Neural cell (in vitro differentiated cells): ENCODE data around the gene CACNA2D4. TPM values are rescaled to one million over a fixed set of nuclear protein-coding genes. Genes with fewer than 3 reads are reported as not detected.

Source experiments
- H2AFZ ChIP-seq: fragments of 200-600, 300-800 bp; sonication (generic), shearing (Covaris generic); 2 replicates; pipeline ENCODE4 v1.6.0; 2014; ENCODE audit warnings: low read depth, mild to moderate bottlenecking, antibody characterized with exemption, low read length, moderate library complexity
- H3F3A ChIP-seq: fragments of 200-600 bp; shearing (Covaris generic); 2 replicates; pipeline ENCODE4 v1.6.1; 2016; ENCODE audit warnings: mild to moderate bottlenecking, moderate library complexity, mixed read lengths, antibody characterized with exemption, low read length; ENCODE audit not compliant: insufficient read depth, poor library complexity, severe bottlenecking
- H3K27ac ChIP-seq: fragments of 200-600, 300-800 bp; sonication (generic), shearing (Covaris generic); 2 replicates; pipeline ENCODE4 v1.5.1; 2014; ENCODE audit warnings: mild to moderate bottlenecking, low read length, moderate library complexity
- H3K27me3 ChIP-seq: fragments of 300-800, 200-600 bp; sonication (generic), shearing (Covaris generic); 2 replicates; pipeline ENCODE4 v1.6.0; 2014; ENCODE audit warnings: mild to moderate bottlenecking, low read depth, low read length, moderate library complexity; ENCODE audit not compliant: insufficient read depth
- H3K36me3 ChIP-seq: fragments of 300-800, 200-600 bp; sonication (generic), shearing (Covaris generic); 2 replicates; pipeline ENCODE4 v1.5.1; 2014; ENCODE audit warnings: mild to moderate bottlenecking, antibody characterized with exemption, low read length, moderate library complexity; ENCODE audit not compliant: insufficient read depth
- H3K4me2 ChIP-seq: fragments of 300-800, 200-600 bp; sonication (generic), shearing (Covaris generic); 2 replicates; pipeline ENCODE4 v1.6.0; 2014; ENCODE audit warnings: mild to moderate bottlenecking, low read length
- H3K4me3 ChIP-seq: fragments of 300-800, 200-600 bp; sonication (generic), shearing (Covaris generic); 2 replicates; pipeline ENCODE4 v1.5.1; 2014; ENCODE audit warnings: mild to moderate bottlenecking, low read length, moderate library complexity
- H3K79me2 ChIP-seq: fragments of 200-600 bp; shearing (Covaris generic); replicated peaks from 2 replicates; pipeline ENCODE4 v1.6.0; 2014; ENCODE audit warnings: mild to moderate bottlenecking, low read length, moderate library complexity; ENCODE audit not compliant: insufficient read depth
- H3K9ac ChIP-seq: fragments of 300-800, 200-600 bp; sonication (generic), shearing (Covaris generic); 2 replicates; pipeline ENCODE4 v1.6.1; 2016; ENCODE audit warnings: mild to moderate bottlenecking, low read length, mixed read lengths
- H3K9me2 ChIP-seq: fragments of 200-600 bp; shearing (Covaris generic); 2 replicates; pipeline ENCODE4 v1.6.1; 2016; ENCODE audit warnings: mild to moderate bottlenecking, low read length, mixed read lengths; ENCODE audit not compliant: insufficient read depth
- H3K9me3 ChIP-seq: fragments of 200-600, 300-800 bp; sonication (generic), shearing (Covaris generic); 2 replicates; pipeline ENCODE4 v1.6.1; 2016; ENCODE audit warnings: mild to moderate bottlenecking, mixed run types, low read length, moderate library complexity, mixed read lengths
- H4K20me1 ChIP-seq: fragments of 200-600 bp; shearing (Covaris generic); 2 replicates; pipeline ENCODE4 v1.6.1; 2016; ENCODE audit warnings: mild to moderate bottlenecking, mixed run types; ENCODE audit not compliant: insufficient read depth
- EP300 ChIP-seq: fragments of 450-650 bp; conservative IDR thresholded peaks from 2 replicates; pipeline ENCODE4 v1.6.1; 2014; ENCODE audit warnings: antibody characterized with exemption, mild to moderate bottlenecking, moderate library complexity; ENCODE audit not compliant: poor library complexity, severe bottlenecking
- EZH2 ChIP-seq: fragments of 200-600, 300-800 bp; shearing (Covaris generic), sonication (generic); IDR thresholded peaks from 2 replicates; pipeline ENCODE4 v1.6.1; 2014; ENCODE audit warnings: antibody characterized with exemption, low read length, borderline replicate concordance, mild to moderate bottlenecking; ENCODE audit not compliant: insufficient read depth, poor library complexity, severe bottlenecking
- MXI1 ChIP-seq: fragments of 450-650 bp; conservative IDR thresholded peaks from 2 replicates; pipeline ENCODE4 v1.6.1; 2014; ENCODE audit warnings: antibody characterized with exemption, mild to moderate bottlenecking; ENCODE audit not compliant: poor library complexity, severe bottlenecking
- POLR2AphosphoS5 ChIP-seq: IDR thresholded peaks from 2 replicates; pipeline ENCODE4 v1.6.1; 2012
- RAD21 ChIP-seq: fragments of 450-650 bp; conservative IDR thresholded peaks from 2 replicates; pipeline ENCODE4 v1.6.1; 2014; ENCODE audit warnings: antibody characterized with exemption, mild to moderate bottlenecking, moderate library complexity
- SMC3 ChIP-seq: fragments of 450-650 bp; conservative IDR thresholded peaks from 2 replicates; pipeline ENCODE4 v1.6.1; 2014; ENCODE audit warnings: antibody characterized with exemption, mild to moderate bottlenecking, moderate library complexity; ENCODE audit not compliant: poor library complexity
- TAF1 ChIP-seq: IDR thresholded peaks from 2 replicates; pipeline ENCODE4 v1.6.1; 2012; ENCODE audit warnings: low read depth
- polyA plus RNA-seq: library from polyadenylated mRNA; depleted of rRNA; stranded (reverse); fragments of >200 nt; gene quantifications from 2 replicates; pipeline ENCODE4 v1.2.3, GENCODE V29; 2014
- TF ChIP-seq, protein P1 (sequence below): fragments of 450-650 bp; IDR thresholded peaks from 2 replicates; pipeline ENCODE4 v1.5.1; 2014; ENCODE audit warnings: antibody characterized with exemption, mild to moderate bottlenecking, moderate library complexity; ENCODE audit not compliant: poor library complexity, severe bottlenecking
- TF ChIP-seq, protein P2 (sequence below): IDR thresholded peaks from 2 replicates; pipeline ENCODE4 v1.6.1; 2012; ENCODE audit warnings: borderline replicate concordance

Gene CACNA2D4
- polyA plus RNA-seq, 1 donor from 2014 or later = not detected

DNA sequence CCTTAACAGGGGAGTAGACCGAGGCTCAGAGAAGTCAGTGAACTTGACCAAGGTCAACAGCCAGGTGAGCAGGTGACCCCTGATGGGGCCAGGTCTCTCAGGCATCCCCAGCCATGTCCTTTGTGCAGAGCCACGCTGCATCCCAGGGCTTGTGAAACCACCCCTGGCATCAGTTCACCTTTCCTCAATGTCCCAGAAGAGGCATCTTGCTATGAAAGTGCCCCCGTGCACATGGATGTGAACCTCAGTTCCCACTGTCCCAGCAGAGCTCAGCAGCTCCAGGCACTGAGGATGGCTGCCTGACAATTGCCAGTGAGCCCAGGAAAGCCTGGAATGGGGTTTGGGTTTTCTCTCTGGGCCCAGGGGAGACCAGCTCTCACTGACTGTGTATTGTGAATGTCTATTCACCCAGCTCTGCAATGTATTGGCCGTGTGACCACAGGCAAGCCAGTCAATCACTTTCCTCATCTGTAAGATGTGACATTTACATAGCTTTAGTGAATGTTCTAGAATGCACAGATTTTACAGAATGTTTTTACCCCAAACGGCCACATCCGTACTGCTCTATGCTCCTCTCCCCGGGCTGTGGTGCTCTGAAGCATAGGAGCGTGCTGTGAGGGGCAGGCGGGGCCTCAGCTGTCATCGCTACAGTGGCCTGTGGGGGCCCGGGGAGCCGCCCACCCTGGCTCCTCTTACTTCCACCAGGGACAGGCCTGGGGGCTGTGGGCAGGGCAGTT, 4.9 kb downstream of the CACNA2D4 start (continued):
- no peak for TF ChIP-seq EP300

DNA sequence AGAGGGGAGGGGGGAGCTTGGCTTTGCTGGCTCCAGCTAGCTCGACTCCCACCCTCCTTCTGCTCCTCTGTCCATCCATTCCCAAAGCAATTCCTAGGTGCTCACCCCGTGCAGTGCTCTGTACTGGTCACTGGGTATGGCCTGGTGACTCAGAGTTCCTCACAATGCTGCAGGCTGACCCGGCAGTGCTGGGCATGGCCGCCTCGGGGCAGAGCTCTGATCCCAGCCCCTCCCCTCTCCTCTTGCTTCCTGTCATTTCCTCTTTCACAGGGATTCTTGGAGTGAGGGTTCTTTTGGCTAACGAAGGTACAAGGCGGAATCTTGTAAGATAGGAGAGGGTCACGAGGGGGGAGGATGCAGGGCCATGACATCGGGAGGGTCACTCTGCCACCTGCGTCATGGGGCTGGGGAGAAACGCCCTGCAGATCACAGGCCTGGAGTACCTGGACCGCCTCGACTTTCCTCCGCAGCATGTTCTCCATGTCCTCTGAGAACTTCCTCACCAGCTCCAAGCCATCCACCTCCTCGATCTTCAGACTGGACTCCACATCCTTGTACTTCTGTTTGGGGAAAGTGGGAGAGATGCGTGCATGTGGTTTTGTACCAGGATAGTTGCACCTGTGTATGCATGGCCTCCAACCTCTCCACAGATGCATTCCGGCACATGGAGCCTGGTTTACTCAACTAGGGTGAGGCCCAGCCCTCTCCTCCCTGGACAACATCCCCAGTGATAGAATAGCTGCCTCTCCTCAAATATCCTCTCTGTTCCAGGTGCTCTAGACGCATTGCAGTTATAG, 5.7 kb downstream of the CACNA2D4 start:
- no peak overlapping the region for H3K27ac ChIP-seq
- no peaks in the 10 kb centered on the region for H3K79me2 ChIP-seq
- H3K36me3 ChIP-seq = no peaks in the 10 kb centered on the region
- TF ChIP-seq, protein P1, sequence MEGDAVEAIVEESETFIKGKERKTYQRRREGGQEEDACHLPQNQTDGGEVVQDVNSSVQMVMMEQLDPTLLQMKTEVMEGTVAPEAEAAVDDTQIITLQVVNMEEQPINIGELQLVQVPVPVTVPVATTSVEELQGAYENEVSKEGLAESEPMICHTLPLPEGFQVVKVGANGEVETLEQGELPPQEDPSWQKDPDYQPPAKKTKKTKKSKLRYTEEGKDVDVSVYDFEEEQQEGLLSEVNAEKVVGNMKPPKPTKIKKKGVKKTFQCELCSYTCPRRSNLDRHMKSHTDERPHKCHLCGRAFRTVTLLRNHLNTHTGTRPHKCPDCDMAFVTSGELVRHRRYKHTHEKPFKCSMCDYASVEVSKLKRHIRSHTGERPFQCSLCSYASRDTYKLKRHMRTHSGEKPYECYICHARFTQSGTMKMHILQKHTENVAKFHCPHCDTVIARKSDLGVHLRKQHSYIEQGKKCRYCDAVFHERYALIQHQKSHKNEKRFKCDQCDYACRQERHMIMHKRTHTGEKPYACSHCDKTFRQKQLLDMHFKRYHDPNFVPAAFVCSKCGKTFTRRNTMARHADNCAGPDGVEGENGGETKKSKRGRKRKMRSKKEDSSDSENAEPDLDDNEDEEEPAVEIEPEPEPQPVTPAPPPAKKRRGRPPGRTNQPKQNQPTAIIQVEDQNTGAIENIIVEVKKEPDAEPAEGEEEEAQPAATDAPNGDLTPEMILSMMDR = no peak
- TF ChIP-seq EZH2 (no peak), TAF1 (no peak), EP300 (no peak), RAD21 (no peak), POLR2AphosphoS5 (no peak), MXI1 (no peak), SMC3 (no peak)
- TF ChIP-seq, protein P2, sequence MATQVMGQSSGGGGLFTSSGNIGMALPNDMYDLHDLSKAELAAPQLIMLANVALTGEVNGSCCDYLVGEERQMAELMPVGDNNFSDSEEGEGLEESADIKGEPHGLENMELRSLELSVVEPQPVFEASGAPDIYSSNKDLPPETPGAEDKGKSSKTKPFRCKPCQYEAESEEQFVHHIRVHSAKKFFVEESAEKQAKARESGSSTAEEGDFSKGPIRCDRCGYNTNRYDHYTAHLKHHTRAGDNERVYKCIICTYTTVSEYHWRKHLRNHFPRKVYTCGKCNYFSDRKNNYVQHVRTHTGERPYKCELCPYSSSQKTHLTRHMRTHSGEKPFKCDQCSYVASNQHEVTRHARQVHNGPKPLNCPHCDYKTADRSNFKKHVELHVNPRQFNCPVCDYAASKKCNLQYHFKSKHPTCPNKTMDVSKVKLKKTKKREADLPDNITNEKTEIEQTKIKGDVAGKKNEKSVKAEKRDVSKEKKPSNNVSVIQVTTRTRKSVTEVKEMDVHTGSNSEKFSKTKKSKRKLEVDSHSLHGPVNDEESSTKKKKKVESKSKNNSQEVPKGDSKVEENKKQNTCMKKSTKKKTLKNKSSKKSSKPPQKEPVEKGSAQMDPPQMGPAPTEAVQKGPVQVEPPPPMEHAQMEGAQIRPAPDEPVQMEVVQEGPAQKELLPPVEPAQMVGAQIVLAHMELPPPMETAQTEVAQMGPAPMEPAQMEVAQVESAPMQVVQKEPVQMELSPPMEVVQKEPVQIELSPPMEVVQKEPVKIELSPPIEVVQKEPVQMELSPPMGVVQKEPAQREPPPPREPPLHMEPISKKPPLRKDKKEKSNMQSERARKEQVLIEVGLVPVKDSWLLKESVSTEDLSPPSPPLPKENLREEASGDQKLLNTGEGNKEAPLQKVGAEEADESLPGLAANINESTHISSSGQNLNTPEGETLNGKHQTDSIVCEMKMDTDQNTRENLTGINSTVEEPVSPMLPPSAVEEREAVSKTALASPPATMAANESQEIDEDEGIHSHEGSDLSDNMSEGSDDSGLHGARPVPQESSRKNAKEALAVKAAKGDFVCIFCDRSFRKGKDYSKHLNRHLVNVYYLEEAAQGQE = no peak
- H4K20me1 ChIP-seq = no peaks in the 10 kb centered on the region
- H3K9me3 ChIP-seq = no peaks in the 10 kb centered on the region
- H3K4me2 ChIP-seq = no peak overlapping the region
- H3F3A ChIP-seq = no peaks in the 10 kb centered on the region
- H3K9me2 ChIP-seq = no peaks in the 10 kb centered on the region
- H3K27me3 ChIP-seq = no peaks in the 10 kb centered on the region
- no peak overlapping the region for H2AFZ ChIP-seq
- H3K9ac ChIP-seq = no peak overlapping the region
- no peak overlapping the region for H3K4me3 ChIP-seq
